NCI-H146 treated with DMSO at 0.1 percent for 48 hours (cell line): ENCODE results near the gene RNF144A.
A peak's percentile ranks its signal among the peaks of the same experiment; 100 is the strongest.
"Not testable (repeated sequence)": the region's sequence is repeated elsewhere in the genome, so short reads cannot be mapped to it uniquely, and the experiment has no call there.

Source experiments
- DNase-seq: peaks from one replicate; lab custom pipeline; 2025; ENCODE audit not compliant: unreplicated experiment; lab: John Stamatoyannopoulos, UW

Gene RNF144A

GRCh38 chr2:6999211-6999877 lies 82.1 kb downstream of the RNF144A start:
- no peak for DNase-seq

GRCh38 chr2:7001395-7001794 lies 84.2 kb downstream of the RNF144A start:
- DNase-seq: not testable (repeated sequence)

GRCh38 chr2:7003895-7004294 lies 86.7 kb downstream of the RNF144A start:
- no peak for DNase-seq

- DNase-seq: no peak
Observed at GRCh38 chr2:7004636-7005035, 87.4 kb downstream of the RNF144A start.

- DNase-seq: no peak
Observed at GRCh38 chr2:7007488-7007845, 90.3 kb downstream of the RNF144A start.

- no peak for DNase-seq
Observed at GRCh38 chr2:7007846-7008741, 90.9 kb downstream of the RNF144A start.

- DNase-seq: no peak
Observed at GRCh38 chr2:7009207-7009911, 92.1 kb downstream of the RNF144A start.

GRCh38 chr2:7010391-7011054 lies 93.3 kb downstream of the RNF144A start:
- DNase-seq: no peak

- no peak for DNase-seq
Observed at GRCh38 chr2:7011356-7012083, 94.3 kb downstream of the RNF144A start.

GRCh38 chr2:7012141-7012764 lies 95.0 kb downstream of the RNF144A start:
- peak; percentile 50 for DNase-seq

- no peak for DNase-seq
Observed at GRCh38 chr2:7013471-7014160, 96.4 kb downstream of the RNF144A start.

- DNase-seq: no peak
Observed at GRCh38 chr2:7014174-7014640, 97.0 kb downstream of the RNF144A start.

GRCh38 chr2:7015007-7015950 lies 98.1 kb downstream of the RNF144A start:
- no peak for DNase-seq

GRCh38 chr2:7016148-7016547 lies 98.9 kb downstream of the RNF144A start:
- no peak for DNase-seq

- DNase-seq: no peak
Observed at GRCh38 chr2:7016601-7017211, 99.5 kb downstream of the RNF144A start.

- no peak for DNase-seq
Observed at GRCh38 chr2:7017671-7018281, 100.6 kb downstream of the RNF144A start.

- DNase-seq: no peak
Observed at GRCh38 chr2:7018282-7018701, 101.1 kb downstream of the RNF144A start.
